ENCODE results near the gene PARD3. TPM values are rescaled to one million over a fixed set of nuclear protein-coding genes. Genes with fewer than 3 reads are reported as not detected.

The PARD3 gene
- total and polyA plus RNA-seq, 2 donors from 2014 or later, result 21.1 to 47.5 TPM

DNA sequence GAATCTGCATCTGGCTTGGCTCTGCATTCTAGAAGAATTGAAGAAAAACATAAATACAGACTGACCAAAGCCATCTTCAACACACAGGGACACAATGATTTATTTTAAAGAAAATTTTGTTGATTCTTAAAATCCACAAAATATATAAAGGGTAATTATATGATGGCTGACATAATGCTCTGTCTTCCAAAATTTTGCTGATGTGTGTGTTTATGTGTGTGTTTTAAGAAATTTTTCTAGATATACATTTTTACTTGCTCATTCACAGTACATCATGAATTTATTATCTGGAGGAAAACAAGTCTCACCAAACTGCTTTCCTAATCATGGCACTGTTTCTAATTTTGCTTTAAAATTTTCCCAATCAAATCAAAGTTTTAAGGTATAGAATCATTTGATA is 442.6 kb downstream of the PARD3 start:
- Histone ChIP-seq H3K27ac (ENCODE audit: low read depth in 2 of 2, low read length in 2 of 2) (no peak overlapping the region), H3K4me3 (ENCODE audit: low read length in 3 of 3) (no peak overlapping the region), H3K27me3 (ENCODE audit: control insufficient read depth, insufficient read depth, low read length) (no peaks in the 10 kb centered on the region), H3K9ac (ENCODE audit: low read length in 3 of 3) (no peak overlapping the region), H3K36me3 (ENCODE audit: control insufficient read depth in 2 of 3, insufficient read depth in 3 of 3, low read length in 3 of 3) (peaks cover 0 to 7% (median 0%) of the 10 kb centered on the region in 3 donors), H3K4me1 (ENCODE audit: control insufficient read depth in 2 of 3, insufficient read depth in 2 of 3, low read depth in 1 of 3, low read length in 3 of 3) (no peaks in the 10 kb centered on the region), H3K9me3 (ENCODE audit: control insufficient read depth in 2 of 3, insufficient read depth in 1 of 3, low read length in 3 of 3) (no peaks in the 10 kb centered on the region)
- DNase-seq (no peak), FAIRE-seq (no peak)
- TF ChIP-seq, protein P1, sequence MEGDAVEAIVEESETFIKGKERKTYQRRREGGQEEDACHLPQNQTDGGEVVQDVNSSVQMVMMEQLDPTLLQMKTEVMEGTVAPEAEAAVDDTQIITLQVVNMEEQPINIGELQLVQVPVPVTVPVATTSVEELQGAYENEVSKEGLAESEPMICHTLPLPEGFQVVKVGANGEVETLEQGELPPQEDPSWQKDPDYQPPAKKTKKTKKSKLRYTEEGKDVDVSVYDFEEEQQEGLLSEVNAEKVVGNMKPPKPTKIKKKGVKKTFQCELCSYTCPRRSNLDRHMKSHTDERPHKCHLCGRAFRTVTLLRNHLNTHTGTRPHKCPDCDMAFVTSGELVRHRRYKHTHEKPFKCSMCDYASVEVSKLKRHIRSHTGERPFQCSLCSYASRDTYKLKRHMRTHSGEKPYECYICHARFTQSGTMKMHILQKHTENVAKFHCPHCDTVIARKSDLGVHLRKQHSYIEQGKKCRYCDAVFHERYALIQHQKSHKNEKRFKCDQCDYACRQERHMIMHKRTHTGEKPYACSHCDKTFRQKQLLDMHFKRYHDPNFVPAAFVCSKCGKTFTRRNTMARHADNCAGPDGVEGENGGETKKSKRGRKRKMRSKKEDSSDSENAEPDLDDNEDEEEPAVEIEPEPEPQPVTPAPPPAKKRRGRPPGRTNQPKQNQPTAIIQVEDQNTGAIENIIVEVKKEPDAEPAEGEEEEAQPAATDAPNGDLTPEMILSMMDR (IDR thresholded peaks at IDR 0.05; ENCODE audit: borderline replicate concordance, extremely low read depth, insufficient read depth), result no peak
- intact Hi-C loops (cut with DNase I), result no loop called here

DNA sequence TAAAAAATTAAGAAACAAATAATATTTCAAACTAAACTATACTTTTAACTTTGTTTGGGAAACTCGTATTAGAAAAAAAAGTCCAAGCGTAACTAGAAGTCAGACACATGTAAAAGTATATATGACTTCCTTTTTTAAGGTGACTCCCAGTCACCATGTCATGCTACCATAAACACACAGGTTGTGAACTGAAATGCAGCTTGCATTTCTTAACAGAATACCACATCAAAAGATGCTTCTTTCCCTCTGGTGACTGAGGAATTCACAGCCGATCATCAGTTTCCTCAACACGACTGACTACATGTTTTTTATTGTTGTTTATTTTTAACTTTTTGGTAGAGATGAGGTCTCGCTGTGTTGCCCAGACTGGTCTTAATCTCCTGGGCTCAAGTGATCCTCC is 445.0 kb downstream of the PARD3 start:
- no peaks in the 10 kb centered on the region for H3K4me1 ChIP-seq (ENCODE audit: control insufficient read depth in 2 of 3, insufficient read depth in 2 of 3, low read depth in 1 of 3, low read length in 3 of 3)
- no peak for FAIRE-seq
- H3K36me3 ChIP-seq (ENCODE audit: control insufficient read depth in 2 of 3, insufficient read depth in 3 of 3, low read length in 3 of 3), result no peaks in the 10 kb centered on the region
- intact Hi-C loops (cut with DNase I), result no loop called here
- H3K27ac ChIP-seq (ENCODE audit: low read depth in 2 of 2, low read length in 2 of 2), result no peak overlapping the region
- H3K27me3 ChIP-seq (ENCODE audit: control insufficient read depth, insufficient read depth, low read length), result no peaks in the 10 kb centered on the region
- no peak for DNase-seq
- TF ChIP-seq, protein P1 (IDR thresholded peaks at IDR 0.05; ENCODE audit: borderline replicate concordance, extremely low read depth, insufficient read depth), result no peak
- H3K9ac ChIP-seq (ENCODE audit: low read length in 3 of 3), result no peak overlapping the region
- no peaks in the 10 kb centered on the region for H3K9me3 ChIP-seq (ENCODE audit: control insufficient read depth in 2 of 3, insufficient read depth in 1 of 3, low read length in 3 of 3)
- no peak overlapping the region for H3K4me3 ChIP-seq (ENCODE audit: low read length in 3 of 3)

DNA sequence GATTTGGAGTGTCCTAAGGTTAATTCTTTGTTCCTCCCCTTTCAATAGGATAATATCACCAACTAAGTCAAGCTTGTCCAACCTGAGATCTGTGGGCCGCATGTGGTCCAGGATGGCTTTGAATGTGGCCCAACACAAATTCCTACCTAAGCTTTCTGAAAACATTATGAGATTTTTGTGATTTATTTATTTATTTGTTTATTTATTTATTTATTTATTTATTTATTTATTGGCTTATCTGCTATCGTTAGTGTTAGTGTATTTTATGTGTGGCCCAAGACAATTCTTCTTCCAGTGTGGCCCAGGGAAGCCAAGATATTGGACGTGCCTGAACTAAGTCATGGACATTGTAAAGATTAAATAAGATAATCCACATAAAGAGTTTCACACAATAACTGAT is 446.0 kb downstream of the PARD3 start:
- TF ChIP-seq, protein P1 (IDR thresholded peaks at IDR 0.05; ENCODE audit: borderline replicate concordance, extremely low read depth, insufficient read depth), result no peak
- H3K27ac ChIP-seq (ENCODE audit: low read depth in 2 of 2, low read length in 2 of 2), result no peak overlapping the region
- H3K27me3 ChIP-seq (ENCODE audit: control insufficient read depth, insufficient read depth, low read length), result no peaks in the 10 kb centered on the region
- FAIRE-seq, result no peak
- H3K9me3 ChIP-seq (ENCODE audit: control insufficient read depth in 2 of 3, insufficient read depth in 1 of 3, low read length in 3 of 3), result no peaks in the 10 kb centered on the region
- no peak overlapping the region for H3K4me3 ChIP-seq (ENCODE audit: low read length in 3 of 3)
- H3K36me3 ChIP-seq (ENCODE audit: control insufficient read depth in 2 of 3, insufficient read depth in 3 of 3, low read length in 3 of 3), result no peaks in the 10 kb centered on the region
- no peaks in the 10 kb centered on the region for H3K4me1 ChIP-seq (ENCODE audit: control insufficient read depth in 2 of 3, insufficient read depth in 2 of 3, low read depth in 1 of 3, low read length in 3 of 3)
- H3K9ac ChIP-seq (ENCODE audit: low read length in 3 of 3), result no peak overlapping the region
- intact Hi-C loops (cut with DNase I), result no loop called here
- DNase-seq, result no peak

All from kidney (tissue), 14 donors.